Coronary artery (tissue), 2 donors: ENCODE data around the gene PRKG1.

Experiments
- DNase-seq: peaks from one replicate; pipeline ENCODE4 v3.0.0-alpha.2; 2017; ENCODE audit warnings: low spot score
- H3K27ac ChIP-seq, 2 donors: fragments of 200-600 bp; sonication (generic); one replicate each; pipeline ENCODE4 v1.5.1; 2016 to 2019
- H3K4me3 ChIP-seq: fragments of 200-600 bp; sonication (generic); 2 replicates; pipeline ENCODE4 v1.5.1; 2016; ENCODE audit warnings: mild to moderate bottlenecking, moderate library complexity
- TF ChIP-seq, protein P1 (sequence below): fragments of 200-600 bp; sonication (generic); IDR thresholded peaks from one replicate; pipeline ENCODE4 v1.5.1; 2019; ENCODE audit warnings: antibody characterized with exemption

PRKG1 gene

DNA sequence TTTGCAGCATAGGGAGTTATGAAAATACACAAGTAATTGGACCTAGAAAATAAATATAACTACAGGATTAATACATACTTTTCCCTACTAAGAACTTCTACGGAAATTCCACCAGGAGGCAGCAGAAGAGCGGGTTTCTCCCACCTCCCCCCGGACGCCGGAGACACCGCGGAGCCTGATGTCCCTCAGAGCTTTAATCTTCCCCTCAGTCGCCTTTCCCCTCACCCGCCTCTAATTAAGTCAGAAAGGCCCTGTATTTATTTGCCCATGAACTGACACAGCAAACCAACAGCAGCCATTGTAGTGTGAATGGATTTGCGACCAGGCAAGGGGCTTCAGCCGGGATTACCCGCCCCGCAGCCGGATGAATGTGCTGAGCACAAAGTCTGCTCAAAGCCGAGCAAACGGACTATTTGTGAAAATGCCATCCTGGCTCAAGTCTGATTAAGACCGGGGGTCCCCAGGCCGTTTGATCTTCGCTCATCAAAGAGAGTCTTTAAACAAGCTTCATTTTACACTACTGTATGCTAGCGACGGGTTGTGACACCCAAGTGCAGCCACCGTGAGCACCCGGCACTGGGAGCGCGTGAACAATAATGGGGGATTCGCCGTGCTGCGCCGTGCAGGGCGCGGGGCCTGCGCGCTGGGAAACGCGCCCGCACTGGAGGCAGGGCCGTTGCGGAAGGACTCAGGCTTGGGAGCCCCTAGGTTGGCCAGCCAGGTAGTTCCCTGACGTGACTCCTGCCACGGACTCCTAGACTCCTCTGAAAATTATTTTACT, 1234.2 kb downstream of the PRKG1 start:
- Histone ChIP-seq H3K4me3 (peak overlapping the region; percentile 70), H3K27ac (no peak overlapping the region)
- DNase-seq, result no peak
- TF ChIP-seq, protein P1, sequence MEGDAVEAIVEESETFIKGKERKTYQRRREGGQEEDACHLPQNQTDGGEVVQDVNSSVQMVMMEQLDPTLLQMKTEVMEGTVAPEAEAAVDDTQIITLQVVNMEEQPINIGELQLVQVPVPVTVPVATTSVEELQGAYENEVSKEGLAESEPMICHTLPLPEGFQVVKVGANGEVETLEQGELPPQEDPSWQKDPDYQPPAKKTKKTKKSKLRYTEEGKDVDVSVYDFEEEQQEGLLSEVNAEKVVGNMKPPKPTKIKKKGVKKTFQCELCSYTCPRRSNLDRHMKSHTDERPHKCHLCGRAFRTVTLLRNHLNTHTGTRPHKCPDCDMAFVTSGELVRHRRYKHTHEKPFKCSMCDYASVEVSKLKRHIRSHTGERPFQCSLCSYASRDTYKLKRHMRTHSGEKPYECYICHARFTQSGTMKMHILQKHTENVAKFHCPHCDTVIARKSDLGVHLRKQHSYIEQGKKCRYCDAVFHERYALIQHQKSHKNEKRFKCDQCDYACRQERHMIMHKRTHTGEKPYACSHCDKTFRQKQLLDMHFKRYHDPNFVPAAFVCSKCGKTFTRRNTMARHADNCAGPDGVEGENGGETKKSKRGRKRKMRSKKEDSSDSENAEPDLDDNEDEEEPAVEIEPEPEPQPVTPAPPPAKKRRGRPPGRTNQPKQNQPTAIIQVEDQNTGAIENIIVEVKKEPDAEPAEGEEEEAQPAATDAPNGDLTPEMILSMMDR, result peak; percentile 50

DNA sequence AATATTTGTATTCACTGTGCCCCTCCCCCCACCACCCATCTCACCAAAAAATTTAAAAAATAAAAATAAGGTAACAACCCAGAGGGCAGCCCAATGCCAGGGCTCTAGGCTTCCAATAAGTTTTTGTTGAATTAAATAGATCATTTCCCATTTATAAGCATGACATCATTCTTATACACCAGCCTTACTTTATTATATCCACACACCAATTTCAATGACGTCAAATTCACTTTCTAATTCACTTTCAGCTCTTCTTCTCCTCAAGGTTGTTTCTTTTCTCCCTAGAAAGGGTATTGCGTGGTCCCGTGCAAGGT, 1238.6 kb downstream of the PRKG1 start:
- no peak for DNase-seq
- TF ChIP-seq, protein P1, result no peak
- Histone ChIP-seq H3K27ac (no peak overlapping the region), H3K4me3 (peak overlapping the region; percentile 73)

DNA sequence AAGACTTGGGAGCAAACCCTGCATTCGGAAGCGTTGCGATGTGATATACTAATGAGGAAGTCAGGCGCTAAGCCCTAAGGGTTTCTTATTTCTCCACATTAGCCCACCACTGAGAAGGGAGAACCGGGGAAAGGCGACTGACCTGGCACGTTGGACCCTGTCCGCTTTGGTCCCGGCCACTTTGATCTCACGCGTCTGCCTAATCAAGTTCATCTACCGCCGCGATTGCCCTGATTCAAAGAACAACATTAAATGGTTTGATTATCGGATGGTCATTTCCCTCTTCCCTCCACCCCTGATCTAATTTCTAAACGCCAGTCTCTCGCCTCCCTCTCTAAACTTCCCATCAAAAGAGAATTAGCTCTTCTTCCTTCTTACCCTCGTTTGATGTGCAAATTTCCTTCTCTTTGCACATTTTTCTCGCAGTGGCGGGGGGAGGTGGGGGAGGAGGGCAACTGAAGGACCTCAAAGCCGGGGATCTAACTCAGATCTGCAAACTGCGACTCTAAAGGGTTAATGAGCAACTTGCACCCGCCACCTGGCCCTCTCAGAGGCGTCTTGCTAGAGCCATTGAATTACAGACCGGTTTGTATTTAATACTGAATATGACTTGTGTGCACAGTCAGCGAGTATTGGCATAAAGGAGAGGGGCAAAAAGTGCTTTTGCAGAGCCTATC, 1239.1 kb downstream of the PRKG1 start:
- TF ChIP-seq, protein P1, result no peak
- no peak overlapping the region for H3K27ac ChIP-seq
- no peak for DNase-seq
- peak overlapping the region; percentile 73 for H3K4me3 ChIP-seq

DNA sequence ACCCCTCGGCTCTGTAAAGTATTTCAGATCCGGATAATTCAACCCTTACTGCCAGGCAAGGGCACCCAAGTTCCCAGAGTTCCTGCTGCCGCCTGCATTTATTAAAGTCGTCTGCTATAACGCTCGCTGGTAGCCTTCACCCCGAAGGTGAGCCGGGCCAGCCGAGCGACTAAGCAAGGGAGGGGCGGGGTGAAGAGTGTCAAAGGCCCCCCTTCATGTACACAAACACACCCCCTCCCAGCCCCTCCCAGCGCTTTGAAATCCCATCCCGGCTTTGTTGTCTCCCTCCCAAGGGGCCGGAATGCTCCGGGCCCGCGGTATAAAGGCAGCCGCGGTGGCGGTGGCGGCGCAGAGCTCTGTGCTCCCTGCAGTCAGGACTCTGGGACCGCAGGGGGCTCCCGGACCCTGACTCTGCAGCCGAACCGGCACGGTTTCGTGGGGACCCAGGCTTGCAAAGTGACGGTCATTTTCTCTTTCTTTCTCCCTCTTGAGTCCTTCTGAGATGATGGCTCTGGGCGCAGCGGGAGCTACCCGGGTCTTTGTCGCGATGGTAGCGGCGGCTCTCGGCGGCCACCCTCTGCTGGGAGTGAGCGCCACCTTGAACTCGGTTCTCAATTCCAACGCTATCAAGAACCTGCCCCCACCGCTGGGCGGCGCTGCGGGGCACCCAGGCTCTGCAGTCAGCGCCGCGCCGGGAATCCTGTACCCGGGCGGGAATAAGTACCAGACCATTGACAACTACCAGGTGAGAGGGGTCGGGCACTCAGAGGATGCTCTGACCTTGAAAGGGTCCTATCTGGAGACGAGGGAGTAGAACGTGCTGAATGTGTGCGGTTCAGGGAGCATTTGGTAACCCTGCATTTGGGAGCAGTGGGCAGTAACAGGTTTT, 1239.9 kb downstream of the PRKG1 start, which contains the start of gene DKK1:
Gene DKK1, plus strand, starts transcription at position 349 of the 889 bp plus-strand sequence. Its CDS starts 154 bp downstream, at position 503.
- H3K4me3 ChIP-seq, result peak within 1 kb of the TSS; percentile 73
- TF ChIP-seq, protein P1, result no peak
- DNase-seq, result no peak
- H3K27ac ChIP-seq, result no peak within 1 kb of the TSS

DNA sequence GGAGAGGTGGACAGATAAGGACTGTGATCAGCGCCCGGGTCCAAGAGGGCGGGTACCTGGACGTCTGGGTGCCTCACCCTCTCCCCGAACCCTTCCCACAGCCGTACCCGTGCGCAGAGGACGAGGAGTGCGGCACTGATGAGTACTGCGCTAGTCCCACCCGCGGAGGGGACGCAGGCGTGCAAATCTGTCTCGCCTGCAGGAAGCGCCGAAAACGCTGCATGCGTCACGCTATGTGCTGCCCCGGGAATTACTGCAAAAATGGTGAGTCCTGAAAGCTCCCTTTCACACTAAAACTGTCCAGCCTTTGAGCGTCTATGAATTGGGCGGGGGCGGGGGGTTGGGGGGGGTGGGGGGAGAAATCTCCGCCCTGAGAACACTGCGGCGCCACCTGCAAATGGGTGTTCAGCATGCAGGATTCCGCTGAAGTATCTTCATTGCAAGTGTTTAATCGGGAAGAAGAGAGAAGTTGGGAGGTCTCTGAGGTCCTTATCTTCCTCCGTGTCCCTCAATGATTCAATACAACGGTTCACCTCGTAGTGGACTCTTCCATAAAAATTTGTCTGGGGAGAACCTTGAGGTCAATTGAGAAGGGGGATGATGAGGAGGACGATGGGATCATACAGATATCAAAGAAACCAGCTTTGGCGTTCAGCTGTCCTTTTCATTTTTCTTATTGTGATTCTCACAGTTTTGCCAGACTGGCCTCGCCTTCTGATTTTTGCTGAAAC, 1240.7 kb downstream of the PRKG1 start:
- Histone ChIP-seq H3K27ac (no peak overlapping the region), H3K4me3 (peak overlapping the region; percentile 73)
- DNase-seq, result no peak
- TF ChIP-seq, protein P1, result no peak

DNA sequence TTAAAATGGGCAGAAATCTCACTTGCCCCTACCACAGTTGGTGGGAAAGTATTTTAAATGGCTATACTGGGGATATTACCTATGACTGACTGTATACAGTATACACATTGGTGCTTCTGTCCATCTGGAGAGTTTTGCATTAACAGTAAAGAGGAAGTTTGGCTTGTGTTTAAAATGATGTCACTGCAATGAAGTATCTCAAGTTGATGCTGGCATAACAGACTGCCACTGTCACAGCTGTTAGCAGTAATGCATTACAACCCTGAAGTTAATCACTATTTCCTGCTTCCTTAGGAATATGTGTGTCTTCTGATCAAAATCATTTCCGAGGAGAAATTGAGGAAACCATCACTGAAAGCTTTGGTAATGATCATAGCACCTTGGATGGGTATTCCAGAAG, 1241.7 kb downstream of the PRKG1 start:
- DNase-seq, result no peak
- TF ChIP-seq, protein P1, result no peak
- no peak overlapping the region for H3K4me3 ChIP-seq
- H3K27ac ChIP-seq, result no peak overlapping the region
